Measurements from ENCODE around the gene PLXNA2.

PLXNA2 gene

GRCh38 chr1:208083016-208083714 is 161.0 kb downstream of the PLXNA2 start:
- DNase-seq: no peak

GRCh38 chr1:208081972-208082371 is 162.2 kb downstream of the PLXNA2 start:
- no peak for DNase-seq

- DNase-seq: no peak
Observed at GRCh38 chr1:208080396-208081286, 163.5 kb downstream of the PLXNA2 start.

GRCh38 chr1:208079161-208079560 is 165.0 kb downstream of the PLXNA2 start:
- DNase-seq: no peak

- DNase-seq: no peak
Observed at GRCh38 chr1:208078752-208079151, 165.4 kb downstream of the PLXNA2 start.

- no peak for DNase-seq
Observed at GRCh38 chr1:208077232-208078075, 166.7 kb downstream of the PLXNA2 start.

GRCh38 chr1:208074353-208074752 is 169.8 kb downstream of the PLXNA2 start:
- no peak for DNase-seq

- DNase-seq: no peak
Observed at GRCh38 chr1:208071435-208072031, 172.7 kb downstream of the PLXNA2 start.

GRCh38 chr1:208069908-208070307 is 174.3 kb downstream of the PLXNA2 start:
- DNase-seq: no peak

- DNase-seq: peak; percentile 13
Observed at GRCh38 chr1:208069317-208069716, 174.9 kb downstream of the PLXNA2 start.

- DNase-seq: no peak
Observed at GRCh38 chr1:208068908-208069307, 175.3 kb downstream of the PLXNA2 start.

GRCh38 chr1:208068407-208068806 is 175.8 kb downstream of the PLXNA2 start:
- no peak for DNase-seq

GRCh38 chr1:208066583-208066982 is 177.6 kb downstream of the PLXNA2 start:
- no peak for DNase-seq

- no peak for DNase-seq
Observed at GRCh38 chr1:208065862-208066261, 178.3 kb downstream of the PLXNA2 start.

GRCh38 chr1:208061632-208062031 is 182.6 kb downstream of the PLXNA2 start:
- no peak for DNase-seq

- DNase-seq: no peak
Observed at GRCh38 chr1:208061118-208061517, 183.1 kb downstream of the PLXNA2 start.

GRCh38 chr1:208060215-208060869 is 183.8 kb downstream of the PLXNA2 start:
- DNase-seq: no peak

- DNase-seq: no peak
Observed at GRCh38 chr1:208059409-208060001, 184.7 kb downstream of the PLXNA2 start.

- DNase-seq: no peak
Observed at GRCh38 chr1:208058756-208059155, 185.4 kb downstream of the PLXNA2 start.

- no peak for DNase-seq
Observed at GRCh38 chr1:208058267-208058666, 185.9 kb downstream of the PLXNA2 start.

- DNase-seq: no peak
Observed at GRCh38 chr1:208057056-208057455, 187.1 kb downstream of the PLXNA2 start.

- no peak for DNase-seq
Observed at GRCh38 chr1:208055535-208055934, 188.6 kb downstream of the PLXNA2 start.

All from DMS79 treated with DMSO at 0.1 percent for 48 hours (cell line).